Hematopoietic multipotent progenitor cell treated with erythropoietin and hydrocortisone succinate and interleukin-3 and kit ligand, for 15 days (in vitro differentiated cells): ENCODE results near the gene RYK.

Experiments used
- DNase-seq: peaks from one replicate; pipeline ENCODE4 v3.0.0-alpha.2; 2015; ENCODE audit warnings: low spot score

The RYK gene

DNA sequence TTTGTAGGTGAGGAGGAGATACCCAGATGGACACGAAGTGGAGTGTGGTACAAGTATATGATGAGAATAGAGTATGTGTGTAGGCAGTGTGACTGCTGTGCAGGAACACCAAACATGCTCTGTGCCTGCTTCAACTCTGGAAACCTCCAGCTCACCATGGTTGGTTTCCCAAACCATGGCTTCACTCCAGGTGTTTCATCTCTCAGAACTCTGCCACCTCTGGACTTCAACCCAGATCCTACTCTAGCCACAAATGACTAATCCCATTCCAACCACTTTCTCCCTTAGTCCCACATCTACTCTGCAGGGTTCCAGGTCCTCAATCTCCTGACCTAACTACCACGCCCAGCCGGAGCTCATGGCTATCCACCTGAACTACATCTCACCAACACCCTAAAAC, 102.1 kb downstream of the RYK start:
- no peak for DNase-seq

DNA sequence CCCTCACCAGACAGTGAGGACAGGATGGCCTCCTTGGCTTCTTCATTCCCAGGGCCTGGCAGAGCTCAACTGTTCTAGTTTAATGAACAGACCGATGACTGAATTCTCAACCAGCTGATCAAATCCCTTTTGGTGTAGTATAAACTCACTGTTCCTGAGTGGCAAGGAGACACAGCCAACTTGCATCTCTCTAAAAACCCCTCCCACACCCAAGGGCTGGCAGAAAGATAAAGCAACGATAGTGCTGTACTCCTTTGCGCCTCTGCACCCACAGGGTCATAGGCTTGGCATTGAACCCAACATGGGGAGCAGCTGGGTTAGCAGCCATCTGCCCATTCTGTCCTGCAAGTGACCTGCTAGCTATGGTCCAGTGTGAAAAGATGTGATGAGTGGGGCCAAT, 103.2 kb downstream of the RYK start:
- DNase-seq, result no peak

GRCh38 chr3:134146666-134147065, 104.0 kb downstream of the RYK start:
- DNase-seq, result no peak

DNA sequence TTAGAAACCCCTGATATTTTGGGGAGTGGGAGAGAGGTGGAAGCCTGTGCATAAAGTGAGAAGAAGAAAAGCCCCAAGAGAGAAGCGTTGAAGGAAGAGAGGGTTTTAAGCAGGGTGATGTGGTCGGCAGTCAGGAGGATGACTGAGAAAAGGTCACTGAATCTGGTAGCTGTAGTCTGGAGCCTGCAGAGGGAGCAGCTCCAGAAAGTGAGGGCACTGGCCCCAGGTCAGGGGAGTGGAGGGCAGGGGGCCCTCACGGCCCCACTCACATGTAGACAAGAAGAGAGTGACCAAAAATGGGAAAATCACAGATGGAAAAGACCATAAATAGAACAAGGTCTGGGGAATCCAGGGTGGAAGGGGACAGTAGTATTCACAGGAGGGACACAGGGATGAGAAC, 105.5 kb downstream of the RYK start:
- no peak for DNase-seq

DNA sequence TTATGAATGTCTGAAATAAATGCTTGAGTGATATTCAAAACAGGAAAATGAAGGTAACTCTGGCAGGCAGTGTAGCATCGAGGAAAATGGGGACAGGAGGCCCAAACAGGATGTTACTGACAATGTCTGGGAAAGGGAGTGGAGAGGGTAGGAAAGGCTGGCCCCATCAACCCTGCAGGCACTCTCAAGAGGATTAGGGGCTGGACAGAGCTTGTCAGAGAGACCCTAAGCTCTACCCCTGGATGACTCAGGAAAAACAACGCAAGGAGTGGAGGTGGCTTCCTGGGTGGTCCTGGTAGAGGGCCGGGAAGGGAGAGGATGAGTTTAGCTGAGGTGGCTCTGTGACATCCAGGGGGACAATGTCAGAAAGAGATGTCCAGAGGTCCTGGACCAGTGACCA, 106.0 kb downstream of the RYK start:
- DNase-seq, result no peak

DNA sequence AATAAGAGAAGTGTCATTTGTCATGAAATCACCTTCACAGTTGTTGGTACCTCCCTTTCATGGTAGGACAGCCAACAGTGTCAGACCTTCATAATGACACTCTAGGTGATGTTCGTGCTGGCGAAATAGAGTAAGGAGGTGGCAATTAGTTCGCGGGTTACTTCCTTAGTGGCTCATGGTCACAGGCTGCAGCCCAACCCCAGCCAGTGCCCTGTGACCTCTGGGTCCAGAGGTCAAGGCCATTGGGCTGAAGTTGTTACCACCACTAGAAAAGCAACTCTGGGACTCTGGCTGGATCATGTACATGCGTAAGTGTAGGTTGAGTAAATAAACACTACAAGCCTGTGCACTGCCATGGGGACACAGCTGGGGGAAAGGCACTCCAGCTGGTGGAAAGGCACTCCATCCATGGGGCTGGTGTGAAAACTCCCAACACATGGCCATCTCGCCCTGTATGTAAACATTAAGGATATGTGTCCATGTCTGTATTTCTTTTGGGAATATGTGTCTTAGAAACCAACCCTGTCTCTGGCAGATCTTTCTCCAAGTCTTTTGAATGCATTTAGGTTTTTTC, 106.7 kb downstream of the RYK start:
- DNase-seq, result no peak

GRCh38 chr3:134136604-134137003, 114.1 kb downstream of the RYK start:
- no peak for DNase-seq

- DNase-seq, result no peak
Measured at GRCh38 chr3:134134698-134135415, 115.8 kb downstream of the RYK start.

- DNase-seq, result no peak
Measured at GRCh38 chr3:134134240-134134639, 116.4 kb downstream of the RYK start.

DNA sequence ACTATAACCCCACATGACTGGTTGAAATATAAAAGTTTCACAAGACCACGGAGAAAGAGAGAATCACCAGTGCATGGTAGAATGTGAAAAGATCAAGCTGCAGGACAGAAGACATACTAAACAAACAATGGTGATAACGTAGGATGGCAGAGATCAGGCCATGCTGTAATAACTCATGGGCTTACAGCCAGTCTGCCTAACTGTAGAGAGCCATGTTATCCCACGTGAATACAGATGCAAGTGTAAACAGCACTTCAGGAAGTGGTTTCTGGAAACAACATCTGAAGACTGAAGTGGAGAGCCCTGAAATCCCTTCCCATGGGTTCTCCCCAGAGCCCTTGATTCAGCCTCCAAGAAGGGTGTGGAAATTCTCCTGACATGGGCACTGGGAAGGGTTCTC, 117.7 kb downstream of the RYK start:
- no peak for DNase-seq

DNA sequence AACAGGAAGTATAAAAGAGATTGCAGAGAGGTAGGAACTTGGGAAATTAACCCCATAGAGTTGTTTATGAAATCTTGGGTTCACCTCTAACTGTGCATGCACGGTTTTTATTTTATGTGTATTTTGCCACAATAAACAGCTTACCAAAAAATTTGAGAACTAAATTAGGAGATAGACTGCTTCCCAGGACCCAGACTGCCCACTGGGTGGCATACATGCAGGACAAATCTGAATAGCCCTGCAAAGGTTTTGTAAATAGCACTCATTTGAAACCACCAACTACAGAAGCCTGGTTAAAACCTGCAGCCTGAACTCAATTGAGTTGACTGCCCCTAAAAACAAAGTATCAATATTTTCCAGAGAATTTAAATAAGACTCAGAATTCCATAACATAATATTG, 124.5 kb downstream of the RYK start:
- no peak for DNase-seq

- no peak for DNase-seq
Measured at GRCh38 chr3:134114726-134115125, 135.9 kb downstream of the RYK start.

GRCh38 chr3:134111616-134112015, 139.0 kb downstream of the RYK start:
- DNase-seq, result no peak

DNA sequence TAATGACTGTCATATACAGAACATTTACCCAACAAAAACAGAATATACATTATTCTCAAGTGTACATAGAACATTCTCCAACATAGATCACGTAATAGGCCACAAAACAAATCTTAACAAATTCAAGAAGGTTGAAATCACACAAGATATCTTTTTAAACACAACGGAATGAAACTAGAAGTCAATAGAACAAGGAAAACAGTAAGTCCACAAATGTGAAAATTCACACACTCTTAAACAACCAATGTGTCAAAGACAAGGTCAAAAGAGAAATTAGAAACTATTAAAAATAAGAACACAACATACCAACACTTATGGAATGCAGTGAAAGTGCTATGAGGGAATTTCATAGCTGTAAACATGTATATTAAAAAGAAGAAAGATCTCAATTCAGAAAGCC, 139.7 kb downstream of the RYK start:
- no peak for DNase-seq
